Upper lobe of left lung (tissue), 4 donors: ENCODE results near the gene TAMALIN.

Source experiments
- POLR2A ChIP-seq, 4 donors: fragments of 450-650 bp; IDR thresholded peaks; one replicate each; pipeline ENCODE4 v1.5.1; 2016 to 2017; ENCODE audit warnings: antibody characterized with exemption in 4 of 4, mild to moderate bottlenecking in 2 of 4
- POLR2AphosphoS5 ChIP-seq, 2 donors: sonication (generic); formaldehyde crosslinking; IDR thresholded peaks; one replicate each; pipeline ENCODE4 v1.5.1; 2017; ENCODE audit warnings: antibody characterized with exemption in 2 of 2
- TF ChIP-seq, protein P1 (sequence below), 6 experiments: fragments of 450-650 bp in 4 of 6; fragments of 200-600 bp in 2 of 6; sonication (generic) in 2 of 6; IDR thresholded peaks; one replicate each; pipeline ENCODE4 v1.5.1; 2016 to 2019; ENCODE audit warnings: antibody characterized with exemption in 6 of 6

DNA sequence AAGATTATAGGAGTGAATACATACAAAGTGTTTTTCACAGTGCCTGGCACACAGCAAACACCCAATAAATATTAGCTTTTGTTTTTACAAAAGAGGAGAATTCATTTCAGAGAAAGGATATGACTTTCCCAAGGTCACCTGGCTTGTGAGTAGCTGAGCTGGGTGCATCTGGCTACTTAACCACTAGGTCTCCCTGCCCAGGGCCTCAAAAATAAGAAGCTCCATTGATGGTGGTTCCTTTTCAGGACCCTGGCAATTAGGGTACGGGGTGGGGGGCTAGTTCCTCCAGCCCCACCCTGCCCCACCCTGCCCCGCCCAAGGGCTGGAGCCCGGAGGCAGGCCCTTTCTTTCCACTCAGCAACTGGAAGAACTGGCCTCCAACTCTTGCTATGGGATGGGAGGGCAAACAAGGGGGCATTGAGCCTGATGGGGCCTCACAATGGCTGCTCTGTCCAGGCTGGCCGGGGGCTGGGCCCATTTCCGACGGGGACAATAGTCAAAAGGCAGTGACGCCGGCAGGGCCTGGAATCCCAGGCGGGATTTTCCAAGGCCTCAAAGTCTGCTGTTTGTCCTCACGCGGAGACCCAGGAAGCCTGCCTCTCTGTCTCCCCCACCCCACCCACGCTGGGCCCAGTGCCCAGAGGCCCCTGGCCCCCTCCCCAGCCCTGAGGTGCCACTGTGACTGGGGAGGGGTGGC lies 54.9 kb downstream of the TAMALIN start:
- TF ChIP-seq, protein P1, sequence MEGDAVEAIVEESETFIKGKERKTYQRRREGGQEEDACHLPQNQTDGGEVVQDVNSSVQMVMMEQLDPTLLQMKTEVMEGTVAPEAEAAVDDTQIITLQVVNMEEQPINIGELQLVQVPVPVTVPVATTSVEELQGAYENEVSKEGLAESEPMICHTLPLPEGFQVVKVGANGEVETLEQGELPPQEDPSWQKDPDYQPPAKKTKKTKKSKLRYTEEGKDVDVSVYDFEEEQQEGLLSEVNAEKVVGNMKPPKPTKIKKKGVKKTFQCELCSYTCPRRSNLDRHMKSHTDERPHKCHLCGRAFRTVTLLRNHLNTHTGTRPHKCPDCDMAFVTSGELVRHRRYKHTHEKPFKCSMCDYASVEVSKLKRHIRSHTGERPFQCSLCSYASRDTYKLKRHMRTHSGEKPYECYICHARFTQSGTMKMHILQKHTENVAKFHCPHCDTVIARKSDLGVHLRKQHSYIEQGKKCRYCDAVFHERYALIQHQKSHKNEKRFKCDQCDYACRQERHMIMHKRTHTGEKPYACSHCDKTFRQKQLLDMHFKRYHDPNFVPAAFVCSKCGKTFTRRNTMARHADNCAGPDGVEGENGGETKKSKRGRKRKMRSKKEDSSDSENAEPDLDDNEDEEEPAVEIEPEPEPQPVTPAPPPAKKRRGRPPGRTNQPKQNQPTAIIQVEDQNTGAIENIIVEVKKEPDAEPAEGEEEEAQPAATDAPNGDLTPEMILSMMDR (IDR thresholded peaks at IDR 0.05): no peak
- TF ChIP-seq POLR2A (IDR thresholded peaks at IDR 0.05) (no peak), POLR2AphosphoS5 (IDR thresholded peaks at IDR 0.05) (no peak)
